B cell (primary cell): ENCODE measurements around the gene RGS6. TPM values are rescaled to one million over a fixed set of nuclear protein-coding genes. Genes with fewer than 3 reads are reported as not detected.

Experiments
- ATAC-seq: fragments of 200-7000 bp; cut with Tn5 transposase; one replicate; pipeline ENCODE4 v1.10.0; 2021; ENCODE audit warnings: low read depth, mild to moderate bottlenecking, moderate number of reproducible peaks, moderate library complexity
- CTCF ChIA-PET: fragments of 350-600 bp; sonication (Branson Sonifier 250); formaldehyde crosslinking; loops from one replicate; lab custom pipeline; 2021; ENCODE audit warnings: antibody characterized with exemption, inconsistent platforms; lab: Charles Lee
- POLR2A ChIA-PET: fragments of 350-600 bp; sonication (Branson Sonifier 250); formaldehyde crosslinking; loops from one replicate; lab custom pipeline; 2021; ENCODE audit warnings: antibody characterized with exemption; lab: Charles Lee
- DNase-seq: peaks from one replicate; pipeline ENCODE4 v3.0.0; 2013
- H2AFZ ChIP-seq: 2 replicates; pipeline ENCODE4 v1.6.1; 2012; ENCODE audit warnings: mild to moderate bottlenecking, low read depth, low read length; ENCODE audit not compliant: insufficient read depth, poor library complexity, severe bottlenecking
- H3K27ac ChIP-seq, 2 donors: 1 replicate in 1 of 2; 2 replicates in 1 of 2; pipeline ENCODE4 v1.5.1; 2012 to 2013; ENCODE audit warnings: low read length in 2 of 2, mild to moderate bottlenecking in 2 of 2, moderate library complexity in 1 of 2
- H3K27me3 ChIP-seq, 4 experiments: fragments of 200-600 bp in 1 of 4; sonication (generic) in 1 of 4; replicated peaks in 1 of 4; 1 replicate in 2 of 4; 2 replicates in 2 of 4; pipeline versions ENCODE4 v1.6.1 to v1.7.0; 2013 to 2016; ENCODE audit warnings: low read length in 3 of 4, mild to moderate bottlenecking in 2 of 4, mixed read lengths in 1 of 4, moderate library complexity in 1 of 4; ENCODE audit not compliant: insufficient read depth in 4 of 4, control insufficient read depth in 3 of 4; ENCODE audit errors: control extremely low read depth in 1 of 4
- H3K36me3 ChIP-seq, 2 experiments: replicated peaks in 1 of 2; 1 replicate in 1 of 2; 2 replicates in 1 of 2; pipeline versions ENCODE4 v1.6.1 to v1.7.1; 2013; ENCODE audit warnings: low read length in 1 of 2; ENCODE audit not compliant: insufficient read depth in 2 of 2, control insufficient read depth in 1 of 2; ENCODE audit errors: control extremely low read depth in 1 of 2, extremely low read depth in 1 of 2
- H3K4me1 ChIP-seq, 2 donors: fragments of 200-600 bp in 1 of 2; sonication (generic) in 1 of 2; 1 replicate in 1 of 2; 2 replicates in 1 of 2; pipeline versions ENCODE4 v1.5.1 to v1.6.1; 2013 to 2017; ENCODE audit warnings: low read length in 2 of 2; ENCODE audit not compliant: control insufficient read depth in 2 of 2, insufficient read depth in 2 of 2
- H3K4me2 ChIP-seq: replicated peaks from 2 replicates; pipeline ENCODE3; 2012; ENCODE audit warnings: mild to moderate bottlenecking, low read depth, low read length; ENCODE audit not compliant: poor library complexity, severe bottlenecking
- H3K4me3 ChIP-seq, 5 experiments: fragments of 200-600 bp in 1 of 5; sonication (generic) in 1 of 5; 1 replicate in 3 of 5; 2 replicates in 2 of 5; pipeline versions ENCODE4 v1.5.1 to v1.7.0; 2011 to 2016; ENCODE audit warnings: low read length in 4 of 5, mild to moderate bottlenecking in 4 of 5, low read depth in 2 of 5, control low read depth in 1 of 5, moderate library complexity in 1 of 5; ENCODE audit not compliant: insufficient read depth in 1 of 5; ENCODE audit errors: control extremely low read depth in 1 of 5, extremely low read depth in 1 of 5
- H3K79me2 ChIP-seq: fragments of 200-600 bp; sonication (generic); one replicate; pipeline ENCODE4 v1.6.0; 2016; ENCODE audit warnings: low read length; ENCODE audit not compliant: control insufficient read depth, insufficient read depth
- H3K9ac ChIP-seq: fragments of 200-600 bp; sonication (generic); 2 replicates; pipeline ENCODE4 v1.6.1; 2017; ENCODE audit warnings: mild to moderate bottlenecking, low read length, moderate library complexity
- H3K9me3 ChIP-seq, 3 donors: one replicate each; pipeline versions ENCODE4 v1.6.1 to v1.7.1; 2013; ENCODE audit warnings: low read length in 2 of 3; ENCODE audit not compliant: control insufficient read depth in 2 of 3, insufficient read depth in 1 of 3; ENCODE audit errors: control extremely low read depth in 1 of 3
- H4K20me1 ChIP-seq: 2 replicates; pipeline ENCODE4 v1.6.0; 2012; ENCODE audit warnings: mild to moderate bottlenecking, low read length; ENCODE audit not compliant: insufficient read depth, control insufficient read depth, poor library complexity, severe bottlenecking
- H3K27ac Mint-ChIP-seq: one replicate; pipeline ENCODE4 v1.8.0; 2021; ENCODE audit warnings: mixed read lengths
- H3K27me3 Mint-ChIP-seq: one replicate; pipeline ENCODE4 v1.8.0; 2021; ENCODE audit warnings: mixed read lengths
- H3K4me1 Mint-ChIP-seq: one replicate; pipeline ENCODE4 v1.8.0; 2021; ENCODE audit warnings: mixed read lengths
- H3K4me3 Mint-ChIP-seq: one replicate; pipeline ENCODE4 v1.8.0; 2021; ENCODE audit warnings: mixed read lengths
- H3K9me3 Mint-ChIP-seq: one replicate; pipeline ENCODE4 v1.8.0; 2022; ENCODE audit warnings: mixed read lengths; ENCODE audit not compliant: insufficient read depth
- CTCF ChIP-seq: fragments of 200-600 bp; IDR thresholded peaks from one replicate; pipeline ENCODE4 v1.8.0; 2022; ENCODE audit warnings: antibody characterized with exemption, mild to moderate bottlenecking
- EZH2 ChIP-seq: IDR thresholded peaks from 2 replicates; pipeline ENCODE4 v1.6.1; 2012; ENCODE audit warnings: borderline replicate concordance, low read depth, mild to moderate bottlenecking, moderate library complexity, low read length; ENCODE audit not compliant: insufficient read depth, poor library complexity, severe bottlenecking
- WGBS: methylation state at CpG from one replicate; pipeline ENCODE4 v1.1.5; 2013; ENCODE audit warnings: missing lambda C conversion rate; ENCODE audit not compliant: insufficient coverage; 5-methylcytosine and 5-hydroxymethylcytosine counted together
- intact Hi-C: fragments of 100-400 bp; cut with micrococcal nuclease; formaldehyde crosslinking; loops from one replicate; pipeline ENCODE4 v1.10.0; 2022
- polyA plus RNA-seq: library from polyadenylated mRNA; depleted of rRNA; stranded (reverse); fragments of >200 nt; gene quantifications from 2 replicates; pipeline ENCODE4 v1.2.3, GENCODE V29; 2012
- total RNA-seq, 2 donors: library from RNA; stranded (reverse); fragments of 120-200 nt in 1 of 2; gene quantifications; 1 replicate in 1 of 2; 2 replicates in 1 of 2; pipeline versions ENCODE4 v1.2.3 to v1.2.4, GENCODE V29; 2013 to 2022

RGS6 gene
- total and polyA plus RNA-seq, 2 donors (not counting 1 experiment from before 2014, with no cell fraction given) = 0.07 TPM; not detected in 1

GRCh38 chr14:72332046-72332445, 399.8 kb downstream of the RGS6 start:
- no peak overlapping the region for H2AFZ ChIP-seq
- no peaks in the 10 kb centered on the region for H3K4me1 Mint-ChIP-seq

GRCh38 chr14:72332871-72333270, 400.6 kb downstream of the RGS6 start:
- peaks cover 0 to 2% (median 0%) of the 10 kb centered on the region in 4 experiments for H3K27me3 ChIP-seq

More at GRCh38 chr14:72332046-72332445, 399.8 kb downstream of the RGS6 start:
- no peak for TF ChIP-seq CTCF
- no peak for TF ChIP-seq EZH2
- Histone ChIP-seq H3K79me2 (no peaks in the 10 kb centered on the region), H3K27ac (no peak overlapping the region), H3K36me3 (no peaks in the 10 kb centered on the region), H3K9ac (no peak overlapping the region), H3K9me3 (peaks cover 0 to 3% (median 0%) of the 10 kb centered on the region in 3 donors), H3K27me3 (peaks cover 0 to 2% (median 0%) of the 10 kb centered on the region in 4 experiments), H3K4me2 (no peak overlapping the region), H4K20me1 (no peaks in the 10 kb centered on the region), H3K4me1 (no peaks in the 10 kb centered on the region), H3K4me3 (no peak overlapping the region)
- Mint-ChIP-seq H3K27me3 (peaks cover 18% of the 10 kb centered on the region), H3K27ac (no peak overlapping the region), H3K9me3 (no peaks in the 10 kb centered on the region), H3K4me3 (no peak overlapping the region)
- POLR2A ChIA-PET = no interaction called here
- intact Hi-C loops = no loop called here
- WGBS = 2% methylated on average over 4 of the region's 6 CpGs
- CTCF ChIA-PET = no interaction called here
- ATAC-seq (no peak), DNase-seq (no peak)

More at GRCh38 chr14:72332871-72333270, 400.6 kb downstream of the RGS6 start:
- Histone ChIP-seq H4K20me1 (no peaks in the 10 kb centered on the region), H2AFZ (no peak overlapping the region), H3K36me3 (no peaks in the 10 kb centered on the region), H3K4me1 (no peaks in the 10 kb centered on the region), H3K4me3 (no peak overlapping the region), H3K79me2 (no peaks in the 10 kb centered on the region), H3K9me3 (peaks cover 0 to 2% (median 0%) of the 10 kb centered on the region in 3 donors), H3K4me2 (no peak overlapping the region), H3K9ac (no peak overlapping the region), H3K27ac (no peak overlapping the region)
- DNase-seq (no peak), ATAC-seq (no peak)
- Mint-ChIP-seq H3K4me1 (no peaks in the 10 kb centered on the region), H3K4me3 (no peak overlapping the region), H3K27ac (no peak overlapping the region), H3K27me3 (peaks cover 18% of the 10 kb centered on the region), H3K9me3 (no peaks in the 10 kb centered on the region)
- ChIA-PET CTCF (no interaction called here), POLR2A (no interaction called here)
- WGBS = 66% methylated on average over 5 of the region's 5 CpGs
- intact Hi-C loops = no loop called here
- TF ChIP-seq CTCF (no peak), EZH2 (no peak)
